Activated T-helper 1 cell treated with anti-CD3 and anti-CD28 coated beads, Interleukin-2, amount 50 U/mL, for 16 hours (primary cell): ENCODE results near the gene STARD13.
"Not testable (repeated sequence)": the region's sequence is repeated elsewhere in the genome, so short reads cannot be mapped to it uniquely, and the experiment has no call there.

Experiments used
- DNase-seq, 2 donors: peaks; one replicate each; pipeline ENCODE4 v3.0.0-alpha.2; 2020; ENCODE audit warnings: low read depth in 1 of 2, low spot score in 1 of 2

STARD13 gene

GRCh38 chr13:33181264-33181663 lies 104.3 kb downstream of the STARD13 start:
- DNase-seq, result no peak

GRCh38 chr13:33180122-33180804 lies 105.3 kb downstream of the STARD13 start:
- no peak for DNase-seq

GRCh38 chr13:33179463-33179862 lies 106.1 kb downstream of the STARD13 start:
- no peak for DNase-seq

- DNase-seq, result no peak
Observed at GRCh38 chr13:33178209-33178840, 107.2 kb downstream of the STARD13 start.

GRCh38 chr13:33177340-33178208 lies 108.0 kb downstream of the STARD13 start:
- not testable (repeated sequence) for DNase-seq

GRCh38 chr13:33176526-33176925 lies 109.0 kb downstream of the STARD13 start:
- no peak for DNase-seq

- no peak for DNase-seq
Observed at GRCh38 chr13:33175991-33176390, 109.6 kb downstream of the STARD13 start.

GRCh38 chr13:33174931-33175330 lies 110.6 kb downstream of the STARD13 start:
- no peak for DNase-seq

- no peak for DNase-seq
Observed at GRCh38 chr13:33174491-33174890, 111.1 kb downstream of the STARD13 start.

- DNase-seq, result no peak
Observed at GRCh38 chr13:33172911-33173310, 112.6 kb downstream of the STARD13 start.

- DNase-seq, result no peak
Observed at GRCh38 chr13:33172400-33172799, 113.2 kb downstream of the STARD13 start.

- DNase-seq, result no peak
Observed at GRCh38 chr13:33169273-33169980, 116.1 kb downstream of the STARD13 start.

- DNase-seq, result no peak
Observed at GRCh38 chr13:33168321-33168960, 117.1 kb downstream of the STARD13 start.

GRCh38 chr13:33167491-33167890 lies 118.1 kb downstream of the STARD13 start:
- DNase-seq, result no peak

GRCh38 chr13:33165787-33166186 lies 119.8 kb downstream of the STARD13 start:
- no peak for DNase-seq

- no peak for DNase-seq
Observed at GRCh38 chr13:33164331-33164730, 121.2 kb downstream of the STARD13 start.

GRCh38 chr13:33162725-33163124 lies 122.8 kb downstream of the STARD13 start:
- not testable (repeated sequence) for DNase-seq

GRCh38 chr13:33158816-33159215 lies 126.7 kb downstream of the STARD13 start:
- no peak for DNase-seq

GRCh38 chr13:33158271-33158670 lies 127.3 kb downstream of the STARD13 start:
- no peak for DNase-seq

- DNase-seq, result no peak
Observed at GRCh38 chr13:33154911-33155310, 130.6 kb downstream of the STARD13 start.
